Measurements from ENCODE around the gene SUSD4.

SUSD4 gene

GRCh38 chr1:223240122-223240521, 123.9 kb downstream of the SUSD4 start:
- no peak overlapping the region for H3K4me3 ChIP-seq (ENCODE audit: low read length)
- H3K27ac ChIP-seq (ENCODE audit: low read depth, low read length), result no peak overlapping the region
- H3K4me1 ChIP-seq (ENCODE audit: insufficient read depth, low read length), result no peaks in the 10 kb centered on the region
- H3K9me3 ChIP-seq (ENCODE audit: insufficient read depth, low read depth, low read length), result no peaks in the 10 kb centered on the region
- H3K27me3 ChIP-seq (ENCODE audit: insufficient read depth, low read length), result no peaks in the 10 kb centered on the region
- 74% methylated on average over 2 of the region's 2 CpGs for WGBS
- H3K36me3 ChIP-seq (ENCODE audit: insufficient read depth, low read length), result no peaks in the 10 kb centered on the region
- H3K9ac ChIP-seq (ENCODE audit: low read depth, low read length), result no peak overlapping the region

GRCh38 chr1:223235091-223235490, 128.9 kb downstream of the SUSD4 start:
- Histone ChIP-seq H3K27ac (ENCODE audit: low read depth, low read length) (no peak overlapping the region), H3K36me3 (ENCODE audit: insufficient read depth, low read length) (no peaks in the 10 kb centered on the region), H3K4me3 (ENCODE audit: low read length) (no peak overlapping the region), H3K9me3 (ENCODE audit: insufficient read depth, low read depth, low read length) (no peaks in the 10 kb centered on the region), H3K9ac (ENCODE audit: low read depth, low read length) (no peak overlapping the region), H3K27me3 (ENCODE audit: insufficient read depth, low read length) (no peaks in the 10 kb centered on the region), H3K4me1 (ENCODE audit: insufficient read depth, low read length) (peaks cover 11% of the 10 kb centered on the region; the same call in 1 of the 2 replicates)
- WGBS, result 98% methylated on average over 2 of the region's 3 CpGs

- H3K36me3 ChIP-seq (ENCODE audit: insufficient read depth, low read length), result no peaks in the 10 kb centered on the region
- no peak overlapping the region for H3K9ac ChIP-seq (ENCODE audit: low read depth, low read length)
- H3K9me3 ChIP-seq (ENCODE audit: insufficient read depth, low read depth, low read length), result no peaks in the 10 kb centered on the region
- 92% methylated on average over 5 of the region's 5 CpGs for WGBS
- H3K27ac ChIP-seq (ENCODE audit: low read depth, low read length), result no peak overlapping the region
- no peaks in the 10 kb centered on the region for H3K27me3 ChIP-seq (ENCODE audit: insufficient read depth, low read length)
- H3K4me3 ChIP-seq (ENCODE audit: low read length), result no peak overlapping the region
- peaks cover 11% of the 10 kb centered on the region; the same call in 1 of the 2 replicates for H3K4me1 ChIP-seq (ENCODE audit: insufficient read depth, low read length)
Measured at GRCh38 chr1:223234534-223234933, 129.4 kb downstream of the SUSD4 start.

- Histone ChIP-seq H3K9ac (ENCODE audit: low read depth, low read length) (no peak overlapping the region), H3K27me3 (ENCODE audit: insufficient read depth, low read length) (no peaks in the 10 kb centered on the region), H3K4me3 (ENCODE audit: low read length) (no peak overlapping the region), H3K4me1 (ENCODE audit: insufficient read depth, low read length) (peaks cover 11% of the 10 kb centered on the region; the same call in 1 of the 2 replicates), H3K36me3 (ENCODE audit: insufficient read depth, low read length) (no peaks in the 10 kb centered on the region), H3K9me3 (ENCODE audit: insufficient read depth, low read depth, low read length) (no peaks in the 10 kb centered on the region), H3K27ac (ENCODE audit: low read depth, low read length) (no peak overlapping the region)
- WGBS, result 100% methylated on average over 1 of the region's 1 CpG
Measured at GRCh38 chr1:223234170-223234514, 129.8 kb downstream of the SUSD4 start.

- no peak overlapping the region for H3K27ac ChIP-seq (ENCODE audit: low read depth, low read length)
- no peak overlapping the region for H3K9ac ChIP-seq (ENCODE audit: low read depth, low read length)
- no peaks in the 10 kb centered on the region for H3K36me3 ChIP-seq (ENCODE audit: insufficient read depth, low read length)
- H3K27me3 ChIP-seq (ENCODE audit: insufficient read depth, low read length), result no peaks in the 10 kb centered on the region
- H3K4me3 ChIP-seq (ENCODE audit: low read length), result no peak overlapping the region
- no peaks in the 10 kb centered on the region for H3K9me3 ChIP-seq (ENCODE audit: insufficient read depth, low read depth, low read length)
- peaks cover 11% of the 10 kb centered on the region; the same call in 1 of the 2 replicates for H3K4me1 ChIP-seq (ENCODE audit: insufficient read depth, low read length)
- WGBS, result 84% methylated on average over 11 of the region's 11 CpGs
Measured at GRCh38 chr1:223233410-223234169, 130.4 kb downstream of the SUSD4 start.

- H3K9me3 ChIP-seq (ENCODE audit: insufficient read depth, low read depth, low read length), result no peaks in the 10 kb centered on the region
- no peak overlapping the region for H3K9ac ChIP-seq (ENCODE audit: low read depth, low read length)
- peaks cover 11% of the 10 kb centered on the region; the same call in 1 of the 2 replicates for H3K4me1 ChIP-seq (ENCODE audit: insufficient read depth, low read length)
- H3K36me3 ChIP-seq (ENCODE audit: insufficient read depth, low read length), result no peaks in the 10 kb centered on the region
- H3K4me3 ChIP-seq (ENCODE audit: low read length), result no peak overlapping the region
- 81% methylated on average over 1 of the region's 3 CpGs for WGBS
- H3K27ac ChIP-seq (ENCODE audit: low read depth, low read length), result no peak overlapping the region
- H3K27me3 ChIP-seq (ENCODE audit: insufficient read depth, low read length), result no peaks in the 10 kb centered on the region
Measured at GRCh38 chr1:223233019-223233409, 131.0 kb downstream of the SUSD4 start.

- Histone ChIP-seq H3K27me3 (ENCODE audit: insufficient read depth, low read length) (no peaks in the 10 kb centered on the region), H3K4me1 (ENCODE audit: insufficient read depth, low read length) (peaks cover 11% of the 10 kb centered on the region; the same call in 1 of the 2 replicates), H3K9me3 (ENCODE audit: insufficient read depth, low read depth, low read length) (no peaks in the 10 kb centered on the region), H3K27ac (ENCODE audit: low read depth, low read length) (no peak overlapping the region), H3K36me3 (ENCODE audit: insufficient read depth, low read length) (no peaks in the 10 kb centered on the region), H3K4me3 (ENCODE audit: low read length) (no peak overlapping the region), H3K9ac (ENCODE audit: low read depth, low read length) (no peak overlapping the region)
- 90% methylated on average over 7 of the region's 7 CpGs for WGBS
Measured at GRCh38 chr1:223231581-223231980, 132.4 kb downstream of the SUSD4 start.

GRCh38 chr1:223231011-223231572, 132.9 kb downstream of the SUSD4 start:
- H3K27ac ChIP-seq (ENCODE audit: low read depth, low read length), result no peak overlapping the region
- WGBS, result 93% methylated on average over 7 of the region's 7 CpGs

GRCh38 chr1:223230161-223230881, 133.7 kb downstream of the SUSD4 start:
- H3K9me3 ChIP-seq (ENCODE audit: insufficient read depth, low read depth, low read length), result no peaks in the 10 kb centered on the region
- H3K4me3 ChIP-seq (ENCODE audit: low read length), result no peak overlapping the region
- H3K4me1 ChIP-seq (ENCODE audit: insufficient read depth, low read length), result peaks cover 11% of the 10 kb centered on the region; the same call in 1 of the 2 replicates
- H3K9ac ChIP-seq (ENCODE audit: low read depth, low read length), result no peak overlapping the region
- H3K27ac ChIP-seq (ENCODE audit: low read depth, low read length), result no peak overlapping the region
- WGBS, result 91% methylated on average over 11 of the region's 11 CpGs
- H3K27me3 ChIP-seq (ENCODE audit: insufficient read depth, low read length), result no peaks in the 10 kb centered on the region
- no peaks in the 10 kb centered on the region for H3K36me3 ChIP-seq (ENCODE audit: insufficient read depth, low read length)

More at GRCh38 chr1:223231011-223231572, 132.9 kb downstream of the SUSD4 start:
- Histone ChIP-seq H3K4me3 (ENCODE audit: low read length) (no peak overlapping the region), H3K27me3 (ENCODE audit: insufficient read depth, low read length) (no peaks in the 10 kb centered on the region), H3K36me3 (ENCODE audit: insufficient read depth, low read length) (no peaks in the 10 kb centered on the region), H3K9me3 (ENCODE audit: insufficient read depth, low read depth, low read length) (no peaks in the 10 kb centered on the region), H3K4me1 (ENCODE audit: insufficient read depth, low read length) (peaks cover 11% of the 10 kb centered on the region; the same call in 1 of the 2 replicates), H3K9ac (ENCODE audit: low read depth, low read length) (no peak overlapping the region)

GRCh38 chr1:223229756-223230155, 134.2 kb downstream of the SUSD4 start:
- Histone ChIP-seq H3K9me3 (ENCODE audit: insufficient read depth, low read depth, low read length) (no peaks in the 10 kb centered on the region), H3K27me3 (ENCODE audit: insufficient read depth, low read length) (no peaks in the 10 kb centered on the region), H3K4me3 (ENCODE audit: low read length) (no peak overlapping the region), H3K27ac (ENCODE audit: low read depth, low read length) (no peak overlapping the region), H3K9ac (ENCODE audit: low read depth, low read length) (no peak overlapping the region), H3K36me3 (ENCODE audit: insufficient read depth, low read length) (no peaks in the 10 kb centered on the region), H3K4me1 (ENCODE audit: insufficient read depth, low read length) (peaks cover 11% of the 10 kb centered on the region; the same call in 1 of the 2 replicates)
- 90% methylated on average over 3 of the region's 3 CpGs for WGBS

GRCh38 chr1:223228931-223229528, 134.9 kb downstream of the SUSD4 start:
- Histone ChIP-seq H3K27ac (ENCODE audit: low read depth, low read length) (no peak overlapping the region), H3K9ac (ENCODE audit: low read depth, low read length) (no peak overlapping the region), H3K9me3 (ENCODE audit: insufficient read depth, low read depth, low read length) (no peaks in the 10 kb centered on the region), H3K4me1 (ENCODE audit: insufficient read depth, low read length) (peaks cover 11% of the 10 kb centered on the region; the same call in 1 of the 2 replicates), H3K36me3 (ENCODE audit: insufficient read depth, low read length) (no peaks in the 10 kb centered on the region), H3K4me3 (ENCODE audit: low read length) (no peak overlapping the region), H3K27me3 (ENCODE audit: insufficient read depth, low read length) (no peaks in the 10 kb centered on the region)
- 94% methylated on average over 12 of the region's 12 CpGs for WGBS

Measured in HUES64 (cell line).